Endothelial cell of umbilical vein (primary cell): ENCODE measurements around the gene SMAD3. TPM values are rescaled to one million over a fixed set of nuclear protein-coding genes. Genes with fewer than 3 reads are reported as not detected.
A peak's percentile ranks its signal among the peaks of the same experiment; 100 is the strongest.

Experiments
- BruUV-seq: library from RNA; stranded (reverse); fragments of 400-500 nt; replicated peaks from 2 replicates; lab custom pipeline; 2021; lab: Mats Ljungman, UMichigan
- CTCF ChIA-PET: fragments of 300-600, 350-600 bp; sonication (Branson Sonifier 250); formaldehyde crosslinking; loops from one replicate; lab custom pipeline; 2021; ENCODE audit warnings: antibody characterized with exemption, inconsistent platforms; lab: Charles Lee
- POLR2A ChIA-PET: fragments of 300-600, 350-600 bp; sonication (Branson Sonifier 250); formaldehyde crosslinking; loops from one replicate; lab custom pipeline; 2021; ENCODE audit warnings: antibody characterized with exemption, inconsistent platforms; lab: Charles Lee
- DNase-seq: peaks from one replicate; pipeline ENCODE4 v3.0.0-alpha.2; 2011; ENCODE audit warnings: low read depth, low spot score
- FAIRE-seq: peaks from 2 replicates; lab custom pipeline; 2011; peaks lifted over from hg19 to GRCh38; lab: Jason Lieb, UNC
- H2AFZ ChIP-seq: 2 replicates; pipeline ENCODE4 v1.6.0; 2012; ENCODE audit warnings: low read depth, low read length, control low read depth, inconsistent platforms
- H3K27ac ChIP-seq: 2 replicates; pipeline ENCODE4 v1.5.1; 2011; ENCODE audit warnings: low read depth, mild to moderate bottlenecking, control low read depth, low read length, moderate library complexity; ENCODE audit not compliant: insufficient read depth
- H3K27me3 ChIP-seq, 2 experiments: 2 replicates each; pipeline versions ENCODE4 v1.6.0 to v1.6.1; 2011; ENCODE audit warnings: low read length in 2 of 2, mixed read lengths in 1 of 2; ENCODE audit not compliant: control insufficient read depth in 2 of 2, insufficient read depth in 2 of 2
- H3K36me3 ChIP-seq, 2 experiments: 2 replicates in 1 of 2; 3 replicates in 1 of 2; pipeline ENCODE4 v1.5.1; 2011; ENCODE audit warnings: low read length in 2 of 2, mild to moderate bottlenecking in 1 of 2, moderate library complexity in 1 of 2; ENCODE audit not compliant: control insufficient read depth in 2 of 2, insufficient read depth in 2 of 2; ENCODE audit errors: extremely low read depth in 1 of 2
- H3K4me1 ChIP-seq: 3 replicates; pipeline ENCODE4 v1.5.1; 2011; ENCODE audit warnings: mild to moderate bottlenecking, low read length; ENCODE audit not compliant: control insufficient read depth, insufficient read depth; ENCODE audit errors: extremely low read depth
- H3K4me2 ChIP-seq: 2 replicates; pipeline ENCODE4 v1.6.1; 2011; ENCODE audit warnings: low read length, control low read depth, mixed read lengths; ENCODE audit not compliant: insufficient read depth
- H3K4me3 ChIP-seq, 3 experiments: fragments of 200-600 bp in 1 of 3; sonication (generic), shearing (Covaris generic) in 1 of 3; replicated peaks in 1 of 3; 2 replicates each; pipeline ENCODE4 v1.5.1; 2011 to 2016; ENCODE audit warnings: control low read depth in 3 of 3, low read length in 3 of 3, mild to moderate bottlenecking in 2 of 3, inconsistent platforms in 1 of 3, low read depth in 1 of 3, moderate library complexity in 1 of 3; ENCODE audit not compliant: insufficient read depth in 1 of 3
- H3K79me2 ChIP-seq: 2 replicates; pipeline ENCODE4 v1.6.0; 2012; ENCODE audit warnings: low read length, inconsistent platforms; ENCODE audit not compliant: control insufficient read depth, insufficient read depth
- H3K9ac ChIP-seq: replicated peaks from 2 replicates; pipeline ENCODE3; 2011; ENCODE audit warnings: low read length, control low read depth; ENCODE audit not compliant: insufficient read depth; ENCODE audit errors: extremely low read depth
- H3K9me1 ChIP-seq: replicated peaks from 3 replicates; pipeline ENCODE4 v1.6.0; 2011; ENCODE audit warnings: mild to moderate bottlenecking, low read length; ENCODE audit not compliant: control insufficient read depth, insufficient read depth; ENCODE audit errors: extremely low read depth
- H3K9me3 ChIP-seq: replicated peaks from 2 replicates; pipeline ENCODE4 v1.5.1; 2012; ENCODE audit warnings: low read length, inconsistent platforms; ENCODE audit not compliant: control insufficient read depth, insufficient read depth
- H4K20me1 ChIP-seq: replicated peaks from 2 replicates; pipeline ENCODE3; 2011; ENCODE audit warnings: mild to moderate bottlenecking, low read length; ENCODE audit not compliant: control insufficient read depth, insufficient read depth; ENCODE audit errors: extremely low read depth
- EZH2 ChIP-seq: IDR thresholded peaks from 2 replicates; pipeline ENCODE4 v1.6.1; 2012; ENCODE audit warnings: borderline replicate concordance, low read depth, mild to moderate bottlenecking, moderate library complexity, low read length, inconsistent platforms; ENCODE audit not compliant: severe bottlenecking
- FOS ChIP-seq: IDR thresholded peaks from 2 replicates; pipeline ENCODE4 v1.6.1; 2011; ENCODE audit warnings: mild to moderate bottlenecking, low read length, moderate library complexity, borderline replicate concordance; ENCODE audit not compliant: insufficient read depth
- GATA2 ChIP-seq: IDR thresholded peaks from 2 replicates; pipeline ENCODE4 v1.7.0; 2011; ENCODE audit warnings: low read depth, mild to moderate bottlenecking, moderate library complexity, mixed read lengths, low read length; ENCODE audit not compliant: insufficient read length, insufficient read depth
- JUN ChIP-seq: IDR thresholded peaks from 2 replicates; pipeline ENCODE4 v1.6.1; 2011; ENCODE audit warnings: borderline replicate concordance, low read depth; ENCODE audit not compliant: insufficient read length, insufficient read depth
- MYC ChIP-seq: IDR thresholded peaks from one replicate; pipeline ENCODE4 v1.6.1; 2011; ENCODE audit warnings: mild to moderate bottlenecking, low read depth, low read length
- POLR2A ChIP-seq: IDR thresholded peaks from 2 replicates; pipeline ENCODE4 v1.6.1; 2012; ENCODE audit warnings: low read depth, mild to moderate bottlenecking, control low read depth, low read length
- POLR2AphosphoS5 ChIP-seq: IDR thresholded peaks from 2 replicates; pipeline ENCODE4 v1.6.1; 2012; ENCODE audit warnings: low read depth, mild to moderate bottlenecking, control low read depth, low read length, moderate library complexity; ENCODE audit not compliant: insufficient read depth
- dilution Hi-C: fragments of 300-500 bp; cut with MboI; formaldehyde crosslinking; loops from one replicate; pipeline ENCODE4 v1.15.0; 2019; ENCODE audit warnings: low sequenced_read_pairs; ENCODE audit not compliant: extremely low pct_ligation_motif_present
- intact Hi-C: fragments of 100-400 bp; cut with micrococcal nuclease; formaldehyde crosslinking; loops from one replicate; pipeline ENCODE4 v1.10.0; 2022
- polyA plus RNA-seq, 4 experiments: library from polyadenylated mRNA; depleted of rRNA in 3 of 4; stranded (reverse) in 3 of 4; unstranded in 1 of 4; fragments of >200 nt; gene quantifications; 2 replicates each; pipeline versions ENCODE4 v1.2.1 to v1.2.3, GENCODE V29; 2011 to 2012; ENCODE audit warnings: missing spikeins in 1 of 4
- total RNA-seq: library from RNA; stranded (reverse); gene quantifications from 2 replicates; pipeline ENCODE4 v1.2.3, GENCODE V29; 2021
- TF ChIP-seq, protein P1 (sequence below), 2 donors: IDR thresholded peaks; 1 replicate in 1 of 2; 2 replicates in 1 of 2; pipeline ENCODE4 v1.5.1; 2011; ENCODE audit warnings: low read length in 2 of 2, mild to moderate bottlenecking in 2 of 2, moderate library complexity in 2 of 2, control low read depth in 1 of 2, inconsistent platforms in 1 of 2, low read depth in 1 of 2; ENCODE audit not compliant: insufficient read depth in 1 of 2; ENCODE audit errors: extremely low read depth in 1 of 2

Gene SMAD3
- total and polyA plus RNA-seq, 2 donors (not counting 3 experiments of a cell fraction or from before 2014, with no cell fraction given) = 56.4 to 88.2 TPM

DNA sequence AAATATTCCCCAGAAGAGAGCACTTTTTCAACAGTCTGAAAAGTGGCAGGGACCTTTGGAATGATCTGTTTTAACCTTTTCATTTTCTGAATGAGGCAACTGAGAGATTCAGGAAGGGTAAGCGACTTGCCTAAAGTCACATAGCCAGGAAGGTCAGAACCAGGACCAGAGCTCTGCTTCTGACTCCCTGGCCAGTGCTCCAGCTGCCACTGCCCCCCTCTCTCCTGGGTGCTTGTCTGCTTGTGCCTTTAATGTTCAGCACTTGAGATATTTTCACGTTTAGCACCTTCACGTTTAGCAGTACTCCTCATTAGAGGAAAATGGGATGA, 68.3 kb downstream of the SMAD3 start:
- ChIA-PET CTCF (interaction anchor here (1.0 to 1.6 kb wide), 2 partner anchors 11 to 16 kb away, joined by 3 to 8 read pairs; no protein-coding TSS in a partner anchor), POLR2A (interaction anchor here (1.1 kb wide), 1 partner anchor 8 kb away, joined by 5 read pairs; no protein-coding TSS in a partner anchor)
- no peak for FAIRE-seq

More for the DNA sequence above, 68.3 kb downstream of the SMAD3 start:
- no peak overlapping the region for H2AFZ ChIP-seq
- no peak for DNase-seq
- H3K4me1 ChIP-seq = peaks cover 73% of the 10 kb centered on the region
- peak overlapping the region; percentile 41 for H3K4me2 ChIP-seq
- H3K4me3 ChIP-seq = no peak overlapping the region
- no peaks in the 10 kb centered on the region for H3K27me3 ChIP-seq
- TF ChIP-seq FOS (no peak), POLR2AphosphoS5 (no peak), GATA2 (no peak), EZH2 (no peak), JUN (no peak), MYC (no peak), POLR2A (no peak)
- TF ChIP-seq, protein P1, sequence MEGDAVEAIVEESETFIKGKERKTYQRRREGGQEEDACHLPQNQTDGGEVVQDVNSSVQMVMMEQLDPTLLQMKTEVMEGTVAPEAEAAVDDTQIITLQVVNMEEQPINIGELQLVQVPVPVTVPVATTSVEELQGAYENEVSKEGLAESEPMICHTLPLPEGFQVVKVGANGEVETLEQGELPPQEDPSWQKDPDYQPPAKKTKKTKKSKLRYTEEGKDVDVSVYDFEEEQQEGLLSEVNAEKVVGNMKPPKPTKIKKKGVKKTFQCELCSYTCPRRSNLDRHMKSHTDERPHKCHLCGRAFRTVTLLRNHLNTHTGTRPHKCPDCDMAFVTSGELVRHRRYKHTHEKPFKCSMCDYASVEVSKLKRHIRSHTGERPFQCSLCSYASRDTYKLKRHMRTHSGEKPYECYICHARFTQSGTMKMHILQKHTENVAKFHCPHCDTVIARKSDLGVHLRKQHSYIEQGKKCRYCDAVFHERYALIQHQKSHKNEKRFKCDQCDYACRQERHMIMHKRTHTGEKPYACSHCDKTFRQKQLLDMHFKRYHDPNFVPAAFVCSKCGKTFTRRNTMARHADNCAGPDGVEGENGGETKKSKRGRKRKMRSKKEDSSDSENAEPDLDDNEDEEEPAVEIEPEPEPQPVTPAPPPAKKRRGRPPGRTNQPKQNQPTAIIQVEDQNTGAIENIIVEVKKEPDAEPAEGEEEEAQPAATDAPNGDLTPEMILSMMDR (IDR thresholded peaks at IDR 0.05; ENCODE audit: extremely low read depth in 1 of 2, insufficient read depth in 1 of 2, low read depth in 1 of 2, low read length in 2 of 2) = no peak
- no TSS peak for BruUV-seq
- peaks cover 100% of the 10 kb centered on the region for H3K79me2 ChIP-seq
- H3K9me3 ChIP-seq = no peaks in the 10 kb centered on the region
- peak overlapping the region; percentile 77 for H3K27ac ChIP-seq
- dilution Hi-C loops = no loop called here
- no peaks in the 10 kb centered on the region for H3K36me3 ChIP-seq
- intact Hi-C loops = loop anchor here (1.0 kb wide), 1 partner anchor 8 kb away; no protein-coding TSS in a partner anchor
- peak overlapping the region; percentile 60 for H3K9ac ChIP-seq
- no peaks in the 10 kb centered on the region for H4K20me1 ChIP-seq
- no peaks in the 10 kb centered on the region for H3K9me1 ChIP-seq
